Smooth muscle cell (in vitro differentiated cells): Measurements from ENCODE around the gene RSBN1. TPM values are rescaled to one million over a fixed set of nuclear protein-coding genes. Genes with fewer than 3 reads are reported as not detected.

Experiments used
- DNase-seq: peaks from one replicate; lab custom pipeline; 2025; ENCODE audit not compliant: unreplicated experiment; lab: John Stamatoyannopoulos, UW
- H2AFZ ChIP-seq: fragments of 200-600 bp; sonication (generic); 2 replicates; pipeline ENCODE4 v1.6.0; 2016; ENCODE audit warnings: antibody characterized with exemption, low read depth, mild to moderate bottlenecking
- H3F3A ChIP-seq: fragments of 200-600 bp; sonication (generic); 2 replicates; pipeline ENCODE4 v1.6.0; 2017; ENCODE audit warnings: antibody characterized with exemption, low read depth
- H3K27ac ChIP-seq: fragments of 200-600 bp; sonication (generic); 2 replicates; pipeline ENCODE4 v1.5.1; 2016; ENCODE audit warnings: low read depth, mild to moderate bottlenecking
- H3K27me3 ChIP-seq: fragments of 200-600 bp; sonication (generic); 2 replicates; pipeline ENCODE4 v1.6.1; 2016; ENCODE audit warnings: low read depth, mild to moderate bottlenecking
- H3K36me3 ChIP-seq: fragments of 200-600 bp; sonication (generic); 2 replicates; pipeline ENCODE4 v1.5.1; 2016; ENCODE audit warnings: low read depth
- H3K4me1 ChIP-seq: fragments of 200-600 bp; sonication (generic); 2 replicates; pipeline ENCODE4 v1.5.1; 2016; ENCODE audit warnings: low read depth
- H3K4me2 ChIP-seq: fragments of 200-600 bp; sonication (generic); 2 replicates; pipeline ENCODE4 v1.6.0; 2016; ENCODE audit warnings: mild to moderate bottlenecking
- H3K4me3 ChIP-seq: fragments of 200-600 bp; sonication (generic); 2 replicates; pipeline ENCODE4 v1.5.1; 2016; ENCODE audit warnings: mild to moderate bottlenecking
- H3K79me2 ChIP-seq: fragments of 200-600 bp; sonication (generic); 2 replicates; pipeline ENCODE4 v1.6.0; 2016; ENCODE audit warnings: low read depth, mild to moderate bottlenecking
- H3K9ac ChIP-seq: fragments of 200-600 bp; sonication (generic); 2 replicates; pipeline ENCODE4 v1.6.0; 2016; ENCODE audit warnings: low read depth
- H3K9me3 ChIP-seq: fragments of 200-600 bp; sonication (generic); replicated peaks from 2 replicates; pipeline ENCODE4 v1.5.1; 2016; ENCODE audit warnings: low read depth
- H4K20me1 ChIP-seq: fragments of 200-600 bp; sonication (generic); 2 replicates; pipeline ENCODE4 v1.6.0; 2016; ENCODE audit warnings: low read depth
- WGBS: methylation state at CpG from one replicate; pipeline ENCODE4 v1.1.7; 2016; ENCODE audit warnings: low lambda C conversion rate; 5-methylcytosine and 5-hydroxymethylcytosine counted together
- polyA plus RNA-seq: library from polyadenylated mRNA; unstranded; fragments of >200 nt; fragmentation: Nextera tagmentation; extraction: Ambion mirVana; gene quantifications from 2 replicates; pipeline ENCODE4 v1.2.1, GENCODE V29; 2016
- total RNA-seq: library from RNA; depleted of rRNA; stranded (reverse); fragments of >200 nt; gene quantifications from 2 replicates; pipeline ENCODE4 v1.2.3, GENCODE V29; 2014
- TF ChIP-seq, protein P1 (sequence below): fragments of 200-600 bp; sonication (generic); IDR thresholded peaks from 2 replicates; pipeline ENCODE4 v1.5.1; 2017; ENCODE audit warnings: borderline replicate concordance, mild to moderate bottlenecking, antibody characterized with exemption; ENCODE audit not compliant: insufficient read depth, poor library complexity, severe bottlenecking

RSBN1 gene
- total and polyA plus RNA-seq, 2 experiments from 2014 or later: 9.0 to 18.3 TPM

DNA sequence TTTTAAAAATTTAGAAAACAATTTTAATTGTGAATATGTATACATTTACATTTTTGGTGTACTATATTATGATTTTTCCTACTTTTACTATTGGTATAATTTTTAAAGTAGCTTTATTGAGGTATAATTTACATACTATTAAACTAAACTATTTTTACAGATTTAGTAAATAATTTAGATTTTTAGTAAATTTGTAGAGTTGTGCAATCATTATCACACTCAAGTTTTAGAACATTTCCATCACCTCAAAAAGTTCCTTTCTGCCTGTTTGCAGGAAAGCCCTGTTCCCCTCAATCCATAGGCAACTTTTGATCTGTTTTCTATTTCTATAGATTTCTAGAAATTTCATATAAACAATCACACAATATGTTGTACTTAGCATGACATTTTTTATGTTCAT, 61.2 kb downstream of the RSBN1 start:
- H3F3A ChIP-seq: peaks cover 5% of the 10 kb centered on the region
- H2AFZ ChIP-seq: no peak overlapping the region
- TF ChIP-seq, protein P1, sequence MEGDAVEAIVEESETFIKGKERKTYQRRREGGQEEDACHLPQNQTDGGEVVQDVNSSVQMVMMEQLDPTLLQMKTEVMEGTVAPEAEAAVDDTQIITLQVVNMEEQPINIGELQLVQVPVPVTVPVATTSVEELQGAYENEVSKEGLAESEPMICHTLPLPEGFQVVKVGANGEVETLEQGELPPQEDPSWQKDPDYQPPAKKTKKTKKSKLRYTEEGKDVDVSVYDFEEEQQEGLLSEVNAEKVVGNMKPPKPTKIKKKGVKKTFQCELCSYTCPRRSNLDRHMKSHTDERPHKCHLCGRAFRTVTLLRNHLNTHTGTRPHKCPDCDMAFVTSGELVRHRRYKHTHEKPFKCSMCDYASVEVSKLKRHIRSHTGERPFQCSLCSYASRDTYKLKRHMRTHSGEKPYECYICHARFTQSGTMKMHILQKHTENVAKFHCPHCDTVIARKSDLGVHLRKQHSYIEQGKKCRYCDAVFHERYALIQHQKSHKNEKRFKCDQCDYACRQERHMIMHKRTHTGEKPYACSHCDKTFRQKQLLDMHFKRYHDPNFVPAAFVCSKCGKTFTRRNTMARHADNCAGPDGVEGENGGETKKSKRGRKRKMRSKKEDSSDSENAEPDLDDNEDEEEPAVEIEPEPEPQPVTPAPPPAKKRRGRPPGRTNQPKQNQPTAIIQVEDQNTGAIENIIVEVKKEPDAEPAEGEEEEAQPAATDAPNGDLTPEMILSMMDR: no peak
- H4K20me1 ChIP-seq: no peaks in the 10 kb centered on the region
- H3K9me3 ChIP-seq: no peaks in the 10 kb centered on the region
- no peak overlapping the region for H3K4me3 ChIP-seq
- H3K36me3 ChIP-seq: no peaks in the 10 kb centered on the region
- no peaks in the 10 kb centered on the region for H3K27me3 ChIP-seq
- no peak overlapping the region for H3K27ac ChIP-seq
- H3K9ac ChIP-seq: no peak overlapping the region
- peaks cover 10% of the 10 kb centered on the region for H3K4me1 ChIP-seq
- DNase-seq: no peak
- H3K4me2 ChIP-seq: no peak overlapping the region
- H3K79me2 ChIP-seq: peaks cover 48% of the 10 kb centered on the region

GRCh38 chr1:113749402-113749801, 62.9 kb downstream of the RSBN1 start:
- H3K36me3 ChIP-seq: no peaks in the 10 kb centered on the region
- H3K9me3 ChIP-seq: no peaks in the 10 kb centered on the region
- no peak overlapping the region for H2AFZ ChIP-seq
- no peak overlapping the region for H3K9ac ChIP-seq
- peak overlapping the region; percentile 4 for H3K27ac ChIP-seq
- peaks cover under 1% of the 10 kb centered on the region for H4K20me1 ChIP-seq
- no peak overlapping the region for H3K4me2 ChIP-seq
- H3K79me2 ChIP-seq: peaks cover 31% of the 10 kb centered on the region
- H3F3A ChIP-seq: peaks cover 5% of the 10 kb centered on the region
- TF ChIP-seq, protein P1: no peak
- 29% methylated on average over 3 of the region's 3 CpGs for WGBS
- H3K4me1 ChIP-seq: peaks cover 8% of the 10 kb centered on the region
- no peak for DNase-seq
- no peaks in the 10 kb centered on the region for H3K27me3 ChIP-seq
- H3K4me3 ChIP-seq: no peak overlapping the region

DNA sequence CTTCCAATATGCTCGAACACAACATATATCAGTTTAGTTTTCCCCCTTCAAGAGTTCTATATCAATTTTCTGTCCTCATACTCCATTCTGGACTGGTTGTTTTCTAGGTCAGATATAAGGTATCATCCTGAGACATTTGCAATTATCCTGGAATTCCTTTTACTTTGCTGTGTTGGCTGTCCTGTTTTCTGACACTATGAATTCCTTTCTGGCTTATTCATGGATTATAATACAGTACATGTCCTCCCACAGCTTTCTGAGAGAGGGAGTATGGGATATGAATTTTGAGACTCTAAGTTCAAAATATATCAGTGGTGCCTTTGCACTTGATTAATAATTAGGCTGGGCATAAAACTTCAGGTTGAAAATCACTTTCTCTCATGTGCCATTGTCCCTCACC, 64.9 kb downstream of the RSBN1 start:
- WGBS: 91% methylated on average over 1 of the region's 1 CpG
- Histone ChIP-seq H3K9ac (peak overlapping the region; percentile 38), H3K4me3 (no peak overlapping the region), H4K20me1 (peaks cover 10% of the 10 kb centered on the region), H3F3A (peaks cover 5% of the 10 kb centered on the region), H2AFZ (no peak overlapping the region), H3K27ac (peak overlapping the region; percentile 79), H3K79me2 (peaks cover 22% of the 10 kb centered on the region), H3K9me3 (no peaks in the 10 kb centered on the region), H3K36me3 (no peaks in the 10 kb centered on the region), H3K27me3 (no peaks in the 10 kb centered on the region), H3K4me1 (peaks cover 8% of the 10 kb centered on the region), H3K4me2 (peak overlapping the region; percentile 47)
- no peak for DNase-seq
- TF ChIP-seq, protein P1: no peak

GRCh38 chr1:113745425-113745824, 66.9 kb downstream of the RSBN1 start:
- H3K9me3 ChIP-seq: no peaks in the 10 kb centered on the region
- TF ChIP-seq, protein P1: no peak
- H3K36me3 ChIP-seq: no peaks in the 10 kb centered on the region
- WGBS: 93% methylated on average over 3 of the region's 3 CpGs
- no peak overlapping the region for H2AFZ ChIP-seq
- no peaks in the 10 kb centered on the region for H3K27me3 ChIP-seq
- H3F3A ChIP-seq: peaks cover 5% of the 10 kb centered on the region
- H3K4me2 ChIP-seq: no peak overlapping the region
- H3K4me3 ChIP-seq: no peak overlapping the region
- H4K20me1 ChIP-seq: peaks cover 10% of the 10 kb centered on the region
- peaks cover 8% of the 10 kb centered on the region for H3K4me1 ChIP-seq
- no peak for DNase-seq
- H3K27ac ChIP-seq: no peak overlapping the region
- H3K9ac ChIP-seq: no peak overlapping the region
- H3K79me2 ChIP-seq: peaks cover 14% of the 10 kb centered on the region
